SK-N-SH (cell line): ENCODE data around the gene EPHA6. TPM values are rescaled to one million over a fixed set of nuclear protein-coding genes. Genes with fewer than 3 reads are reported as not detected.

Experiments
- CTCF ChIA-PET: fragments of 300-600, 350-600 bp; formaldehyde crosslinking; extraction: SDS; loops from one replicate; lab custom pipeline; 2021; lab: Yijun Ruan, JAX
- POLR2A ChIA-PET: fragments of 350-600 bp; sonication (Branson Sonifier 250); formaldehyde crosslinking; extraction: SDS; loops from one replicate; lab custom pipeline; 2020; ENCODE audit warnings: antibody characterized with exemption, inconsistent platforms; lab: Yijun Ruan, JAX
- DNase-seq: peaks from one replicate; pipeline ENCODE4 v3.0.0; 2012
- H2AFZ ChIP-seq: fragments of 200-600 bp; sonication (generic); 2 replicates; pipeline ENCODE4 v1.8.1; 2016; ENCODE audit warnings: antibody characterized with exemption, mild to moderate bottlenecking, low read depth
- H3F3A ChIP-seq: fragments of 200-600 bp; sonication (generic); replicated peaks from 2 replicates; pipeline ENCODE3; 2016; ENCODE audit warnings: antibody characterized with exemption, mild to moderate bottlenecking; ENCODE audit not compliant: insufficient read depth
- H3K27ac ChIP-seq, 2 experiments: fragments of 200-500 bp in 1 of 2; fragments of 200-600 bp in 1 of 2; sonication (Bioruptor generic) in 1 of 2; sonication (generic), shearing (Covaris generic) in 1 of 2; 2 replicates each; pipeline versions ENCODE4 v1.5.1 to v1.6.1; 2014 to 2016; ENCODE audit warnings: low read depth in 2 of 2, inconsistent platforms in 1 of 2, low read length in 1 of 2, mild to moderate bottlenecking in 1 of 2, mixed read lengths in 1 of 2
- H3K27me3 ChIP-seq: fragments of 200-600 bp; sonication (generic), shearing (Covaris generic); 2 replicates; pipeline ENCODE4 v1.6.1; 2016; ENCODE audit warnings: mixed run types; ENCODE audit not compliant: insufficient read depth
- H3K36me3 ChIP-seq, 2 experiments: fragments of 200-500 bp in 1 of 2; fragments of 200-600 bp in 1 of 2; sonication (Bioruptor generic) in 1 of 2; sonication (generic) in 1 of 2; replicated peaks in 1 of 2; 2 replicates each; pipeline versions ENCODE3 to v1.5.1; 2014 to 2016; ENCODE audit warnings: low read length in 1 of 2, mild to moderate bottlenecking in 1 of 2; ENCODE audit not compliant: insufficient read depth in 2 of 2, control insufficient read depth in 1 of 2
- H3K4me1 ChIP-seq, 2 experiments: fragments of 200-500 bp in 1 of 2; fragments of 200-600 bp in 1 of 2; sonication (Bioruptor generic) in 1 of 2; sonication (generic), shearing (Covaris generic) in 1 of 2; 2 replicates each; pipeline versions ENCODE4 v1.5.1 to v1.6.1; 2014 to 2016; ENCODE audit warnings: low read depth in 1 of 2, low read length in 1 of 2, mixed run types in 1 of 2; ENCODE audit not compliant: insufficient read depth in 2 of 2, control insufficient read depth in 1 of 2
- H3K4me2 ChIP-seq: fragments of 200-600 bp; sonication (generic), shearing (Covaris generic); 2 replicates; pipeline ENCODE4 v1.6.1; 2017; ENCODE audit warnings: mixed run types
- H3K4me3 ChIP-seq, 2 experiments: fragments of 200-500 bp in 1 of 2; fragments of 200-600 bp in 1 of 2; sonication (Bioruptor generic) in 1 of 2; sonication (generic), shearing (Covaris generic) in 1 of 2; 2 replicates each; pipeline versions ENCODE4 v1.5.1 to v1.8.1; 2014 to 2016; ENCODE audit warnings: low read depth in 2 of 2, inconsistent platforms in 1 of 2, low read length in 1 of 2, mild to moderate bottlenecking in 1 of 2, mixed read lengths in 1 of 2, moderate library complexity in 1 of 2
- H3K79me2 ChIP-seq: fragments of 200-600 bp; sonication (generic); 2 replicates; pipeline ENCODE4 v1.8.1; 2017; ENCODE audit warnings: mild to moderate bottlenecking; ENCODE audit not compliant: insufficient read depth
- H3K9ac ChIP-seq: fragments of 200-600 bp; sonication (generic); 2 replicates; pipeline ENCODE4 v1.6.1; 2017; ENCODE audit warnings: mixed run types
- H3K9me2 ChIP-seq: fragments of 200-600 bp; sonication (generic); 2 replicates; pipeline ENCODE4 v1.6.1; 2017; ENCODE audit warnings: mixed run types
- H3K9me3 ChIP-seq: fragments of 200-600 bp; sonication (generic); 2 replicates; pipeline ENCODE4 v1.6.1; 2017; ENCODE audit warnings: mixed run types, mild to moderate bottlenecking, moderate library complexity
- H4K20me1 ChIP-seq: fragments of 200-600 bp; sonication (generic); 2 replicates; pipeline ENCODE4 v1.6.1; 2017; ENCODE audit warnings: mild to moderate bottlenecking, mixed run types; ENCODE audit not compliant: insufficient read depth
- CTCF ChIP-seq: fragments of 200-600 bp; sonication (generic); IDR thresholded peaks from 2 replicates; pipeline ENCODE4 v1.6.1; 2017; ENCODE audit warnings: antibody characterized with exemption, mild to moderate bottlenecking, moderate library complexity
- ELF1 ChIP-seq: IDR thresholded peaks from 2 replicates; pipeline ENCODE4 v1.4.0; 2012
- EZH2phosphoT487 ChIP-seq: fragments of 200-600 bp; sonication (generic); IDR thresholded peaks from 2 replicates; pipeline ENCODE4 v1.6.1; 2017; ENCODE audit warnings: low read depth, mixed run types, mild to moderate bottlenecking, antibody characterized with exemption, moderate library complexity, borderline replicate concordance
- FOSL2 ChIP-seq: IDR thresholded peaks from 2 replicates; pipeline ENCODE4 v1.4.0; 2012; ENCODE audit warnings: low read depth, mild to moderate bottlenecking, moderate library complexity, borderline replicate concordance
- GATA2 ChIP-seq: sonication (generic); formaldehyde crosslinking; IDR thresholded peaks from 2 replicates; pipeline ENCODE4 v1.5.0; 2020; ENCODE audit warnings: mild to moderate bottlenecking, missing genetic modification reagents
- MEF2A ChIP-seq: IDR thresholded peaks from 2 replicates; pipeline ENCODE4 v1.4.0; 2012; ENCODE audit warnings: low read depth, borderline replicate concordance
- MXI1 ChIP-seq: IDR thresholded peaks from 2 replicates; pipeline ENCODE4 v1.6.1; 2012; ENCODE audit warnings: mild to moderate bottlenecking, low read depth, low read length, improper control_type of control experiment
- NRF1 ChIP-seq: IDR thresholded peaks from 2 replicates; pipeline ENCODE4 v1.6.1; 2012; ENCODE audit warnings: low read depth, mild to moderate bottlenecking, low read length
- TAF1 ChIP-seq: IDR thresholded peaks from 2 replicates; pipeline ENCODE4 v1.6.1; 2012; ENCODE audit warnings: low read depth, mild to moderate bottlenecking, low read length, moderate library complexity, borderline replicate concordance
- TEAD4 ChIP-seq: IDR thresholded peaks from 2 replicates; pipeline ENCODE4 v1.4.0; 2012; ENCODE audit warnings: mild to moderate bottlenecking, borderline replicate concordance; ENCODE audit not compliant: insufficient read depth
- USF2 ChIP-seq: fragments of 150-350 bp; IDR thresholded peaks from 2 replicates; pipeline ENCODE4 v1.6.1; 2017; ENCODE audit warnings: antibody characterized with exemption, low read length, low read depth, borderline replicate concordance
- WGBS: methylation state at CpG from one replicate; pipeline ENCODE4 v1.1.6; 2017; ENCODE audit warnings: low lambda C conversion rate; 5-methylcytosine and 5-hydroxymethylcytosine counted together
- polyA plus RNA-seq, 3 experiments: library from polyadenylated mRNA; depleted of rRNA; stranded (reverse); fragments of >200 nt; gene quantifications; 2 replicates each; pipeline ENCODE4 v1.2.3, GENCODE V29; 2012
- TF ChIP-seq, protein P1 (sequence below): fragments of 150-350 bp; IDR thresholded peaks from 2 replicates; pipeline ENCODE4 v1.6.1; 2016; ENCODE audit warnings: mild to moderate bottlenecking, low read depth, low read length
- TF ChIP-seq, protein P2 (sequence below): IDR thresholded peaks from 2 replicates; pipeline ENCODE4 v1.4.0; 2012; ENCODE audit warnings: low read depth, borderline replicate concordance

EPHA6 gene
- polyA plus RNA-seq, 1 of the 3 experiments (the other 2 are of a cell fraction) = not detected

- TF ChIP-seq, protein P1, sequence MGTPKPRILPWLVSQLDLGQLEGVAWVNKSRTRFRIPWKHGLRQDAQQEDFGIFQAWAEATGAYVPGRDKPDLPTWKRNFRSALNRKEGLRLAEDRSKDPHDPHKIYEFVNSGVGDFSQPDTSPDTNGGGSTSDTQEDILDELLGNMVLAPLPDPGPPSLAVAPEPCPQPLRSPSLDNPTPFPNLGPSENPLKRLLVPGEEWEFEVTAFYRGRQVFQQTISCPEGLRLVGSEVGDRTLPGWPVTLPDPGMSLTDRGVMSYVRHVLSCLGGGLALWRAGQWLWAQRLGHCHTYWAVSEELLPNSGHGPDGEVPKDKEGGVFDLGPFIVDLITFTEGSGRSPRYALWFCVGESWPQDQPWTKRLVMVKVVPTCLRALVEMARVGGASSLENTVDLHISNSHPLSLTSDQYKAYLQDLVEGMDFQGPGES = no peak
- TF ChIP-seq, all 33 proteins: peak for 6
Measured at GRCh38 chr3:97719156-97719821, 904.9 kb downstream of the EPHA6 start (continued).

DNA sequence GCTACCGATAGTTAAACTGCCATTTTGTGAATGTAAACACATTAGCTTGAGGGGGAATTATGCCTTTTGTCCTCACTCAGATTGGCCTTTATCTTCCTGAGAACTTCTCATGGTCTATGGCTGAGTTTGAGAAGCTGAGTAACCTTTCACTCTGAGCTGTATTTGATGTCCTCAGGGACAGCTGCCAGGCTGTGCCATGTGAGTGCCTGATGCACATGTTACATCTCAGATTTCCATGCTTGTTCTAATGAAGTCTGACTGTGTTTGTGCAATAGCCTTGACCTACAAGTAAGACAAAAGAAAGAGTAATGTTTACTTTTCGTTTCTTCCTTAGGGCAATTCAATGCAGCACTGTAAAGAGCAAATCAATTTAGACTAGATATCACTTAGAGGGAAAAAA lies 906.0 kb downstream of the EPHA6 start:
- CTCF ChIA-PET = interaction anchor here (1.1 to 2.4 kb wide), 8 partner anchors 9 to 857 kb away, joined by 3 to 41 read pairs (median 12); no protein-coding TSS in a partner anchor
- no peak for DNase-seq
- Histone ChIP-seq H3K9me2 (no peaks in the 10 kb centered on the region), H3K4me1 (no peaks in the 10 kb centered on the region; a peak in 1 of 4 replicates), H3K4me3 (no peak overlapping the region), H3K79me2 (no peaks in the 10 kb centered on the region), H3K27me3 (no peaks in the 10 kb centered on the region), H3K9me3 (no peaks in the 10 kb centered on the region), H4K20me1 (no peaks in the 10 kb centered on the region), H3K4me2 (no peak overlapping the region), H3K9ac (no peak overlapping the region), H3F3A (no peaks in the 10 kb centered on the region), H2AFZ (no peak overlapping the region), H3K36me3 (no peaks in the 10 kb centered on the region), H3K27ac (no peak overlapping the region)
- TF ChIP-seq GATA2 (CRISPR knock-in tag) (no peak), CTCF (no peak), USF2 (no peak), TAF1 (no peak), EZH2phosphoT487 (no peak), ELF1 (no peak), MXI1 (no peak), FOSL2 (no peak), TEAD4 (no peak), MEF2A (no peak), NRF1 (no peak)
- TF ChIP-seq, protein P2, sequence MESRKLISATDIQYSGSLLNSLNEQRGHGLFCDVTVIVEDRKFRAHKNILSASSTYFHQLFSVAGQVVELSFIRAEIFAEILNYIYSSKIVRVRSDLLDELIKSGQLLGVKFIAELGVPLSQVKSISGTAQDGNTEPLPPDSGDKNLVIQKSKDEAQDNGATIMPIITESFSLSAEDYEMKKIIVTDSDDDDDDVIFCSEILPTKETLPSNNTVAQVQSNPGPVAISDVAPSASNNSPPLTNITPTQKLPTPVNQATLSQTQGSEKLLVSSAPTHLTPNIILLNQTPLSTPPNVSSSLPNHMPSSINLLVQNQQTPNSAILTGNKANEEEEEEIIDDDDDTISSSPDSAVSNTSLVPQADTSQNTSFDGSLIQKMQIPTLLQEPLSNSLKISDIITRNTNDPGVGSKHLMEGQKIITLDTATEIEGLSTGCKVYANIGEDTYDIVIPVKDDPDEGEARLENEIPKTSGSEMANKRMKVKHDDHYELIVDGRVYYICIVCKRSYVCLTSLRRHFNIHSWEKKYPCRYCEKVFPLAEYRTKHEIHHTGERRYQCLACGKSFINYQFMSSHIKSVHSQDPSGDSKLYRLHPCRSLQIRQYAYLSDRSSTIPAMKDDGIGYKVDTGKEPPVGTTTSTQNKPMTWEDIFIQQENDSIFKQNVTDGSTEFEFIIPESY = no peak
- POLR2A ChIA-PET = no interaction called here
- 24% methylated on average over 2 of the region's 2 CpGs for WGBS
